HG02642 (cell line): ENCODE measurements around the gene GFOD1.
A peak's percentile ranks its signal among the peaks of the same experiment; 100 is the strongest.

Experiments used
- ATAC-seq: cut with Tn5 transposase; IDR thresholded peaks from one replicate; pipeline ENCODE4 v1.9.1; 2021; ENCODE audit warnings: mild to moderate bottlenecking; ENCODE audit not compliant: unreplicated experiment, poor library complexity

Gene GFOD1

GRCh38 chr6:13367396-13367795, 120.0 kb downstream of the GFOD1 start:
- no peak for ATAC-seq

GRCh38 chr6:13365320-13365719, 122.1 kb downstream of the GFOD1 start:
- ATAC-seq: no peak

GRCh38 chr6:13364842-13365241, 122.6 kb downstream of the GFOD1 start:
- ATAC-seq: no peak

- ATAC-seq: no peak
These were observed 125.0 kb downstream of the GFOD1 start for GRCh38 chr6:13362412-13362811.

GRCh38 chr6:13360671-13361540, 126.5 kb downstream of the GFOD1 start:
- no peak for ATAC-seq

GRCh38 chr6:13359287-13359686, 128.1 kb downstream of the GFOD1 start:
- ATAC-seq: no peak

- ATAC-seq: no peak
These were observed 128.9 kb downstream of the GFOD1 start for GRCh38 chr6:13358511-13358910.

GRCh38 chr6:13357551-13358075, 129.8 kb downstream of the GFOD1 start:
- no peak for ATAC-seq

GRCh38 chr6:13355999-13356785, 131.2 kb downstream of the GFOD1 start:
- peak; percentile 91 for ATAC-seq

- peak; percentile 37 for ATAC-seq
These were observed 132.1 kb downstream of the GFOD1 start for GRCh38 chr6:13355043-13355945.

- ATAC-seq: no peak
These were observed 132.9 kb downstream of the GFOD1 start for GRCh38 chr6:13354331-13355042.

- ATAC-seq: no peak
These were observed 135.2 kb downstream of the GFOD1 start for GRCh38 chr6:13352165-13352564.

- no peak for ATAC-seq
These were observed 136.1 kb downstream of the GFOD1 start for GRCh38 chr6:13351271-13351670.

GRCh38 chr6:13349811-13350506, 137.4 kb downstream of the GFOD1 start:
- ATAC-seq: no peak

GRCh38 chr6:13348334-13349113, 138.9 kb downstream of the GFOD1 start:
- ATAC-seq: no peak

- no peak for ATAC-seq
These were observed 141.2 kb downstream of the GFOD1 start for GRCh38 chr6:13346245-13346644.

GRCh38 chr6:13342414-13343019, 144.9 kb downstream of the GFOD1 start:
- ATAC-seq: no peak
